OCI-LY7 (cell line): Measurements from ENCODE around the gene LRFN2. TPM values are rescaled to one million over a fixed set of nuclear protein-coding genes. Genes with fewer than 3 reads are reported as not detected.

Experiments
- BruUV-seq: library from RNA; stranded (reverse); fragments of 400-500 nt; replicated peaks from 2 replicates; lab custom pipeline; 2021; lab: Mats Ljungman, UMichigan
- CTCF ChIA-PET: fragments of 300-600 bp; sonication (Branson Sonifier 250); formaldehyde crosslinking; loops from one replicate; lab custom pipeline; 2022; ENCODE audit warnings: antibody characterized with exemption; ENCODE audit not compliant: unreplicated experiment; lab: Charles Lee
- POLR2A ChIA-PET: fragments of 300-600 bp; sonication (Branson Sonifier 250); formaldehyde crosslinking; loops from one replicate; lab custom pipeline; 2022; ENCODE audit warnings: antibody characterized with exemption; lab: Charles Lee
- DNase-seq: peaks from one replicate; pipeline ENCODE4 v3.0.0-alpha.2; 2015; ENCODE audit warnings: low spot score
- H2AFZ ChIP-seq: fragments of 200-600 bp; sonication (generic), shearing (Covaris generic); 2 replicates; pipeline ENCODE4 v1.6.1; 2014; ENCODE audit warnings: mild to moderate bottlenecking, antibody characterized with exemption, low read length, moderate library complexity
- H3K27ac ChIP-seq: fragments of 200-600 bp; sonication (generic); 2 replicates; pipeline ENCODE4 v1.5.1; 2014; ENCODE audit warnings: mixed run types, low read depth, mild to moderate bottlenecking, moderate library complexity, low read length, inconsistent platforms; ENCODE audit not compliant: poor library complexity, severe bottlenecking
- H3K36me3 ChIP-seq: fragments of 200-600 bp; sonication (generic); 2 replicates; pipeline ENCODE4 v1.6.1; 2014; ENCODE audit warnings: mild to moderate bottlenecking, antibody characterized with exemption, low read length, moderate library complexity, mixed read lengths; ENCODE audit not compliant: insufficient read depth
- H3K4me1 ChIP-seq: fragments of 200-600 bp; sonication (generic); 2 replicates; pipeline ENCODE4 v1.5.1; 2014; ENCODE audit warnings: mild to moderate bottlenecking, low read length; ENCODE audit not compliant: insufficient read depth, poor library complexity, severe bottlenecking
- H3K4me2 ChIP-seq: fragments of 200-600 bp; sonication (generic); 2 replicates; pipeline ENCODE4 v1.6.1; 2014; ENCODE audit warnings: mild to moderate bottlenecking, low read length
- H3K4me3 ChIP-seq: fragments of 200-600 bp; sonication (generic); 2 replicates; pipeline ENCODE4 v1.5.1; 2014; ENCODE audit warnings: mild to moderate bottlenecking, low read depth, low read length; ENCODE audit not compliant: poor library complexity, severe bottlenecking
- H3K79me2 ChIP-seq: fragments of 200-600 bp; sonication (generic); 2 replicates; pipeline ENCODE4 v1.6.1; 2016; ENCODE audit warnings: low read depth, mild to moderate bottlenecking, low read length, moderate library complexity, mixed read lengths; ENCODE audit not compliant: insufficient read depth
- H3K9me2 ChIP-seq: fragments of 200-600 bp; sonication (generic); 2 replicates; pipeline ENCODE4 v1.6.1; 2016; ENCODE audit warnings: mild to moderate bottlenecking, low read length, mixed read lengths; ENCODE audit not compliant: insufficient read depth
- H3K9me3 ChIP-seq: fragments of 200-600 bp; sonication (generic); 2 replicates; pipeline ENCODE4 v1.6.1; 2014; ENCODE audit warnings: mild to moderate bottlenecking, mixed run types, low read length, mixed read lengths
- H4K20me1 ChIP-seq: fragments of 200-600 bp; sonication (generic); 2 replicates; pipeline ENCODE4 v1.6.1; 2014; ENCODE audit warnings: mild to moderate bottlenecking, antibody characterized with exemption, low read length, moderate library complexity, mixed read lengths; ENCODE audit not compliant: insufficient read depth
- EZH2phosphoT487 ChIP-seq: fragments of 200-600 bp; sonication (generic); IDR thresholded peaks from 2 replicates; pipeline ENCODE4 v1.6.1; 2018; ENCODE audit warnings: low read depth, borderline replicate concordance, mild to moderate bottlenecking, mixed run types, antibody characterized with exemption, low read length, moderate library complexity, mixed read lengths
- intact Hi-C: fragments of 100-400 bp; cut with micrococcal nuclease; formaldehyde crosslinking; loops from one replicate; pipeline ENCODE4 v1.10.0; 2022; ENCODE audit not compliant: unreplicated experiment
- total RNA-seq, 2 experiments: library from RNA; depleted of rRNA in 1 of 2; stranded (reverse); fragments of >200 nt in 1 of 2; shearing (Covaris generic) in 1 of 2; gene quantifications; 2 replicates each; pipeline ENCODE4 v1.2.3, GENCODE V29; 2014 to 2022
- TF ChIP-seq, protein P1 (sequence below): fragments of 200-600 bp; sonication (generic); conservative IDR thresholded peaks from 2 replicates; pipeline ENCODE4 v1.5.1; 2014; ENCODE audit warnings: mild to moderate bottlenecking, antibody characterized with exemption, low read length, moderate library complexity, mixed read lengths

Gene LRFN2
- total RNA-seq, 2 experiments from 2014 or later, result not detected

DNA sequence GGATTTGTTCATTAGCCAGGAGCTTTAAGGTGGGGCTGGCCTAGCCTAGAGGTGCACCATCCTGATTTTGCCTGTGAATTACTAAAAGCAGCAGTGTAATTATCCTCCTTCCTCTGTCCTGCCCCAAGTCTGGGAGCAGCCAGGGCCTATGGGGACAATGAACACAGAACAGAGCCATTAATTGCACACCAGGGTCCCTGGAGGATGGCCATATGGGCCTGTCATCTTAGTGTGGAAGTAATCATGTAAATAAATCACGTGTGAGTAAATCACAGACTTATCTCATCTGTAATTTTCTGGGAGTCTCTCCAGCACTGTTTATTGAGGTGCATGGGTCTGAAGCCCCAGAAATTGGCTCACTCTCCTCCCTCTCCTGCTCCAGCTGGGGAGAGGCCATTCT lies 176.3 kb downstream of the LRFN2 start:
- ChIA-PET POLR2A (no interaction called here), CTCF (no interaction called here)
- no peaks in the 10 kb centered on the region for H3K9me2 ChIP-seq
- no peak for TF ChIP-seq EZH2phosphoT487
- TF ChIP-seq, protein P1, sequence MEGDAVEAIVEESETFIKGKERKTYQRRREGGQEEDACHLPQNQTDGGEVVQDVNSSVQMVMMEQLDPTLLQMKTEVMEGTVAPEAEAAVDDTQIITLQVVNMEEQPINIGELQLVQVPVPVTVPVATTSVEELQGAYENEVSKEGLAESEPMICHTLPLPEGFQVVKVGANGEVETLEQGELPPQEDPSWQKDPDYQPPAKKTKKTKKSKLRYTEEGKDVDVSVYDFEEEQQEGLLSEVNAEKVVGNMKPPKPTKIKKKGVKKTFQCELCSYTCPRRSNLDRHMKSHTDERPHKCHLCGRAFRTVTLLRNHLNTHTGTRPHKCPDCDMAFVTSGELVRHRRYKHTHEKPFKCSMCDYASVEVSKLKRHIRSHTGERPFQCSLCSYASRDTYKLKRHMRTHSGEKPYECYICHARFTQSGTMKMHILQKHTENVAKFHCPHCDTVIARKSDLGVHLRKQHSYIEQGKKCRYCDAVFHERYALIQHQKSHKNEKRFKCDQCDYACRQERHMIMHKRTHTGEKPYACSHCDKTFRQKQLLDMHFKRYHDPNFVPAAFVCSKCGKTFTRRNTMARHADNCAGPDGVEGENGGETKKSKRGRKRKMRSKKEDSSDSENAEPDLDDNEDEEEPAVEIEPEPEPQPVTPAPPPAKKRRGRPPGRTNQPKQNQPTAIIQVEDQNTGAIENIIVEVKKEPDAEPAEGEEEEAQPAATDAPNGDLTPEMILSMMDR, result no peak
- intact Hi-C loops, result no loop called here
- H4K20me1 ChIP-seq, result no peaks in the 10 kb centered on the region
- H2AFZ ChIP-seq, result no peak overlapping the region
- no peaks in the 10 kb centered on the region for H3K4me1 ChIP-seq
- no peaks in the 10 kb centered on the region for H3K36me3 ChIP-seq
- no peak for DNase-seq
- H3K9me3 ChIP-seq, result no peaks in the 10 kb centered on the region
- H3K27ac ChIP-seq, result no peak overlapping the region
- no TSS peak for BruUV-seq
- H3K79me2 ChIP-seq, result no peaks in the 10 kb centered on the region
- no peak overlapping the region for H3K4me2 ChIP-seq
- H3K4me3 ChIP-seq, result no peak overlapping the region

DNA sequence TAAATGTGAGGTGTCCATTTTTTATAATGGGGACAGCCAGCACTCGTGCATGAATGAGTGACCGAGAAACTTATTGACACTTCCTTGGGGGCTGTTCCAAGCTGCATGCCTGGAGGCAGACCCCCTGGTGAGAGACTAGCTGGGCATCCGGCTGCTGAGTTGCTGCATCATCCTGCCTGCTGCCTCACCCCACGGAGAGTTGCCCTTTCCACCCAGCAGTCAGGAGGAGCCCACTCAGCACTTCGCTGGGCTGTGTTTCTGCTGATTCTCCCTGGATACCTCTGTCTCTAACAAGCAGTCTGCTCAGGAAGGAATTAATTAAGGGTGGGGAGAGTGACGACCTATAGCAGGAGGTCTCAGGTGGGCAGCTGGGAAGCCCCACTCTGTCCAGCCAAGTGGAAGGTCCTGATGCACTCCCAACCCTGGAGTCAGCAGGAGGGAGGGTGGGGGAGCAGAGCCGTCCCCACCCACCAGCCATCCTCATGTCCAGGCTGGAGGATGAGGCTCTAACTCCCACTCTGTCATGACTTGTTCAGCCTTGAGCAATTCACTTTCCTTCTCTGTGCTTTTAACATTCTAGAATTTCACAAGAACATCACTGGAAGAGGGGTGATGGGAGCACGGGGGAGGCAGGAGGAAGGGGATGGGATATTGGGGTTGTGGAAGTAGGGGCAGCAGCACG lies 177.3 kb downstream of the LRFN2 start:
- CTCF ChIA-PET, result no interaction called here
- intact Hi-C loops, result no loop called here
- Histone ChIP-seq H3K36me3 (no peaks in the 10 kb centered on the region), H3K4me2 (no peak overlapping the region), H3K4me3 (no peak overlapping the region), H3K79me2 (no peaks in the 10 kb centered on the region), H3K9me2 (no peaks in the 10 kb centered on the region), H3K9me3 (no peaks in the 10 kb centered on the region), H3K27ac (no peak overlapping the region), H3K4me1 (no peaks in the 10 kb centered on the region), H4K20me1 (no peaks in the 10 kb centered on the region), H2AFZ (no peak overlapping the region)
- POLR2A ChIA-PET, result no interaction called here
- TF ChIP-seq EZH2phosphoT487, result no peak
- TF ChIP-seq, protein P1, result no peak
- BruUV-seq, result no TSS peak
- DNase-seq, result no peak

DNA sequence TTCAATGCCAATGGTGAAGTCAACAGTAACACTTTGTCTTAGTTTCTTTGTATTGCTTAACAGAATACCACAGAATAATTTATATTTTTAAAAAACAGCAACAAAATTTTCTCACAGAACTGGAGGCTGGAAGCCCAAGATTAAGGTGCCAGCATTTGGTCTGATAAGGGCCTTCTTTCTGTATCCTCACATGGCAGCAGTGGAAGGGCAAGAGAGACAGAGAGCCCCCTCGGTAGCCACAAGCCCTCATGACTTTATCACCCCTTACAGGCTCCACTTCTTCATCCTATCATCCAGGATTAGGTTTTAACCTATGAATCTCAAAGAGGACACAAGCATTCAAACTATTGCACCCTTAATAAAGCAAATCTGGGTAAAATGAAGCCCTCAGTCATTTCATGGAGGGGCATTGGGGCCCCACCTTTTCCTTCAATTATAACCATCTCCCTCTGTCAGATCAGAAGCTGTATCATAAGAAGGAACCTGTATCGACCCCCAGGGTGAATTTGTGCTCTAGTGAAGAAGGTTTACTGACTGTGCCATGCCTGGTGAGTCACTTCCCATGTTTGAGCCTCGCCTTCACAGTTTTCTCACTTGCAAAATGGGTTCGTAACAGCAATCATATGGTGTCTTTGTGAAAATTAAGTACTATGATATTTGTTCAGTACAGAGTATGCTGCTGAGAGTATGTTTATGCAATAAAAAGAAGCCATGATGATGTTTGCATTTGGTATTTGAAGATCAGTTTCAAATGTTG lies 178.2 kb downstream of the LRFN2 start:
- H2AFZ ChIP-seq, result no peak overlapping the region
- intact Hi-C loops, result no loop called here
- H3K9me2 ChIP-seq, result no peaks in the 10 kb centered on the region
- no peak overlapping the region for H3K4me2 ChIP-seq
- H3K79me2 ChIP-seq, result no peaks in the 10 kb centered on the region
- ChIA-PET POLR2A (no interaction called here), CTCF (no interaction called here)
- no peak overlapping the region for H3K4me3 ChIP-seq
- no peaks in the 10 kb centered on the region for H3K9me3 ChIP-seq
- H3K4me1 ChIP-seq, result no peaks in the 10 kb centered on the region
- no peaks in the 10 kb centered on the region for H4K20me1 ChIP-seq
- no peak for TF ChIP-seq EZH2phosphoT487
- TF ChIP-seq, protein P1, result no peak
- H3K27ac ChIP-seq, result no peak overlapping the region
- no peaks in the 10 kb centered on the region for H3K36me3 ChIP-seq
- no peak for DNase-seq
- BruUV-seq, result no TSS peak
